Measurements from ENCODE around the gene DNAJB9. TPM values are rescaled to one million over a fixed set of nuclear protein-coding genes. Genes with fewer than 3 reads are reported as not detected.
"Not testable (repeated sequence)": the region's sequence is repeated elsewhere in the genome, so short reads cannot be mapped to it uniquely, and the experiment has no call there.

The DNAJB9 gene
- polyA plus RNA-seq, 2 of the 4 experiments (the other 2 are of a cell fraction) = 14.8 to 16.2 TPM

GRCh38 chr7:108535744-108536143, 33.9 kb upstream of the DNAJB9 start:
- no peak overlapping the region for H3K4me3 ChIP-seq
- ChIA-PET POLR2A (no interaction called here), CTCF (no interaction called here)
- DNase-seq (ENCODE audit: low read depth in 1 of 2, low spot score in 1 of 2) (no peak), FAIRE-seq (no peak), ATAC-seq (no peak)
- H3K4me1 ChIP-seq = no peaks in the 10 kb centered on the region
- no peaks in the 10 kb centered on the region for H3K9me3 ChIP-seq
- H3K27ac ChIP-seq = no peak overlapping the region
- no peak overlapping the region for H3K4me2 ChIP-seq
- no peak for TF ChIP-seq CEBPB (IDR thresholded peaks at IDR 0.05)
- TF ChIP-seq RARB (CRISPR knock-in tag; IDR thresholded peaks at IDR 0.05) = no peak
- TF ChIP-seq ZNF302 (CRISPR knock-in tag; IDR thresholded peaks at IDR 0.05) = no peak
- TF ChIP-seq FOSL2 (IDR thresholded peaks at IDR 0.05) = no peak
- no peak for TF ChIP-seq FOSL2 (CRISPR knock-in tag; IDR thresholded peaks at IDR 0.05)
- TF ChIP-seq KDM5A (IDR thresholded peaks at IDR 0.05) = no peak
- no peak for TF ChIP-seq CHD2 (IDR thresholded peaks at IDR 0.05; ENCODE audit: low read length, partially characterized antibody)
- TF ChIP-seq, protein P1, sequence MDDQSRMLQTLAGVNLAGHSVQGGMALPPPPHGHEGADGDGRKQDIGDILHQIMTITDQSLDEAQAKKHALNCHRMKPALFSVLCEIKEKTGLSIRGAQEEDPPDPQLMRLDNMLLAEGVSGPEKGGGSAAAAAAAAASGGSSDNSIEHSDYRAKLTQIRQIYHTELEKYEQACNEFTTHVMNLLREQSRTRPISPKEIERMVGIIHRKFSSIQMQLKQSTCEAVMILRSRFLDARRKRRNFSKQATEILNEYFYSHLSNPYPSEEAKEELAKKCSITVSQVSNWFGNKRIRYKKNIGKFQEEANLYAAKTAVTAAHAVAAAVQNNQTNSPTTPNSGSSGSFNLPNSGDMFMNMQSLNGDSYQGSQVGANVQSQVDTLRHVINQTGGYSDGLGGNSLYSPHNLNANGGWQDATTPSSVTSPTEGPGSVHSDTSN (IDR thresholded peaks at IDR 0.05) = no peak
- no peak for TF ChIP-seq SMC3 (IDR thresholded peaks at IDR 0.05)
- no peak for TF ChIP-seq EHMT2 (IDR thresholded peaks at IDR 0.05; ENCODE audit: low read depth)
- TF ChIP-seq GATA3 (IDR thresholded peaks at IDR 0.05; ENCODE audit: borderline replicate concordance) = no peak
- no peak for TF ChIP-seq SREBF2 (IDR thresholded peaks at IDR 0.05)
- TF ChIP-seq RAD21 (conservative IDR thresholded peaks at IDR 0.05 in 1 of 2, IDR thresholded peaks at IDR 0.05 in 1 of 2) = no peak
- 85% methylated on average over 1 of the region's 1 CpG for WGBS (ENCODE audit: missing lambda C conversion rate)

- Histone ChIP-seq H3K27ac (no peak overlapping the region), H3K4me2 (no peak overlapping the region), H3K9me3 (no peaks in the 10 kb centered on the region), H3K4me1 (no peaks in the 10 kb centered on the region), H3K4me3 (no peak overlapping the region)
- no peak for FAIRE-seq
- TF ChIP-seq SMC3 (IDR thresholded peaks at IDR 0.05) (no peak), RCOR1 (IDR thresholded peaks at IDR 0.05; ENCODE audit: low read depth, low read length) (no peak), SREBF2 (IDR thresholded peaks at IDR 0.05) (no peak), NPAS2 (CRISPR knock-in tag; IDR thresholded peaks at IDR 0.05; ENCODE audit: borderline replicate concordance) (no peak), CHD4 (IDR thresholded peaks at IDR 0.05; ENCODE audit: borderline replicate concordance) (no peak), KDM5A (IDR thresholded peaks at IDR 0.05) (no peak), RFX5 (IDR thresholded peaks at IDR 0.05) (no peak), HES2 (IDR thresholded peaks at IDR 0.05) (no peak), RARB (CRISPR knock-in tag; IDR thresholded peaks at IDR 0.05) (no peak), HDAC2 (IDR thresholded peaks at IDR 0.05) (no peak), KDM1A (IDR thresholded peaks at IDR 0.05; ENCODE audit: low read depth) (no peak)
- TF ChIP-seq, protein P2, sequence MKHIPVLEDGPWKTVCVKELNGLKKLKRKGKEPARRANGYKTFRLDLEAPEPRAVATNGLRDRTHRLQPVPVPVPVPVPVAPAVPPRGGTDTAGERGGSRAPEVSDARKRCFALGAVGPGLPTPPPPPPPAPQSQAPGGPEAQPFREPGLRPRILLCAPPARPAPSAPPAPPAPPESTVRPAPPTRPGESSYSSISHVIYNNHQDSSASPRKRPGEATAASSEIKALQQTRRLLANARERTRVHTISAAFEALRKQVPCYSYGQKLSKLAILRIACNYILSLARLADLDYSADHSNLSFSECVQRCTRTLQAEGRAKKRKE (CRISPR knock-in tag; IDR thresholded peaks at IDR 0.05; ENCODE audit: low read depth) = no peak
- ATAC-seq = no peak
- no peak for DNase-seq (ENCODE audit: low read depth in 1 of 2, low spot score in 1 of 2)
- 63% methylated on average over 2 of the region's 2 CpGs for WGBS (ENCODE audit: missing lambda C conversion rate)
- ChIA-PET POLR2A (no interaction called here), CTCF (interaction anchor here (1.1 kb wide), 1 partner anchor 10 kb away, joined by 5 read pairs; no protein-coding TSS in a partner anchor)
These were observed 32.4 kb upstream of the DNAJB9 start for GRCh38 chr7:108537229-108537628.

DNA sequence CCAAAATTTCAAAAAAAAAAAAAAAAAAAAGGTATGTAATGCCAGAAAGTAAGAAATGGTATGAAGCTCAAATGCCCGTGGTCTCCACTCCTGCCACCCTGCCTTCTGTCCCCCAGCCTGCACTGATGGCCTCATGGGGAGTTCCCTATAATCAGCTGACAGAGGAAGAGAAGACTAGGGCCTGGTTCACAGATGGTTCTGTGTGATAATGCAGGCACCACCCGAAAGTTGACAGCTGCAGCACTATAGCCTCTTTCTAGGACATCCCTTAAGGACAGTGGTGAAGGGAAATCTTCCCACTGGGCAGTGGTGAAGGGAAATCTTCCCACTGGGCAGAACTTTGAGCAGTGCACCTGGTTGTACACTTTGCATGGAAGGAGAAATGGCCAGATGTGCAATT, 31.4 kb upstream of the DNAJB9 start:
- H3K4me1 ChIP-seq; POLR2A ChIA-PET; CTCF ChIA-PET; FAIRE-seq; H3K9me3 ChIP-seq; ATAC-seq; H3K4me2 ChIP-seq; DNase-seq (ENCODE audit: low read depth in 1 of 2, low spot score in 1 of 2); H3K27ac ChIP-seq; H3K4me3 ChIP-seq: not testable (repeated sequence)
- WGBS (ENCODE audit: missing lambda C conversion rate) = 60% methylated on average over 2 of the region's 2 CpGs

DNA sequence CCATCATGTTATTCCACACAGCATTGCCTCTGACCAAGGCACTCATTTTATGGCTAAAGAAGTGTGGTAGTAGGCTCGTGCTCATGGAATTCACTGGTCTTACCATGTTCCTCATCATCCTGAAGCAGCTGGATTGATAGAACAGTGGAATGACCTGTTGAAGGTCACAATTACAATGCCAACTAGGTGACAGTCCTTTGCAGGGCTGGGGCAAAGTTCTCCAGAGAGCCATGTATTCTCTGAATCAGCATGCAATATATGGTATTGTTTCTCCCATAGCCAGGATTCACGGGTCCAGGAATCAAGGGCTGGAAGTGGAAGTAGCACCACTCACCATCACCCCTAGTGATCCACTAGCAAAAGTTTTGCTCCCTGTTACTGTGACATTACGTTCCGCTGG, 31.0 kb upstream of the DNAJB9 start:
- H3K4me3 ChIP-seq; ATAC-seq; CTCF ChIA-PET; H3K27ac ChIP-seq; FAIRE-seq; H3K4me2 ChIP-seq; H3K9me3 ChIP-seq; H3K4me1 ChIP-seq; DNase-seq (ENCODE audit: low read depth in 1 of 2, low spot score in 1 of 2); POLR2A ChIA-PET: not testable (repeated sequence)
- WGBS (ENCODE audit: missing lambda C conversion rate) = 63% methylated on average over 4 of the region's 4 CpGs
